DND-41 (cell line): ENCODE results near the gene NME7.

Experiments used
- ATAC-seq: fragments of 200-7000 bp; cut with Tn5 transposase; 3 replicates; pipeline ENCODE4 v1.9.1; 2021; ENCODE audit warnings: low read depth; ENCODE audit not compliant: insufficient read depth
- DNase-seq: peaks from one replicate; pipeline ENCODE4 v3.0.0-alpha.2; 2020
- H2AFZ ChIP-seq: 2 replicates; pipeline ENCODE4 v1.6.0; 2012; ENCODE audit warnings: low read depth, low read length
- H3K27ac ChIP-seq: 2 replicates; pipeline ENCODE4 v1.5.1; 2012; ENCODE audit warnings: low read length, inconsistent platforms
- H3K27me3 ChIP-seq: fragments of 200-600 bp; sonication (generic); 2 replicates; pipeline ENCODE4 v1.6.0; 2012; ENCODE audit warnings: low read length, mild to moderate bottlenecking, inconsistent platforms; ENCODE audit not compliant: insufficient read depth, poor library complexity
- H3K36me3 ChIP-seq: 2 replicates; pipeline ENCODE4 v1.5.1; 2012; ENCODE audit warnings: low read length, inconsistent platforms; ENCODE audit not compliant: insufficient read depth
- H3K4me1 ChIP-seq: 2 replicates; pipeline ENCODE4 v1.5.1; 2012; ENCODE audit warnings: mild to moderate bottlenecking, low read length; ENCODE audit not compliant: insufficient read depth
- H3K4me2 ChIP-seq: 2 replicates; pipeline ENCODE4 v1.6.0; 2012; ENCODE audit warnings: mild to moderate bottlenecking, moderate library complexity, low read length, inconsistent platforms; ENCODE audit not compliant: insufficient read depth
- H3K4me3 ChIP-seq, 2 experiments: fragments of 200-600 bp in 1 of 2; shearing (Covaris generic) in 1 of 2; 2 replicates each; pipeline ENCODE4 v1.5.1; 2012 to 2016; ENCODE audit warnings: inconsistent platforms in 2 of 2, low read length in 2 of 2, mild to moderate bottlenecking in 2 of 2, low read depth in 1 of 2, moderate library complexity in 1 of 2
- H3K79me2 ChIP-seq: 2 replicates; pipeline ENCODE4 v1.6.0; 2012; ENCODE audit warnings: low read length, inconsistent platforms; ENCODE audit not compliant: insufficient read depth
- H3K9ac ChIP-seq: 2 replicates; pipeline ENCODE4 v1.6.0; 2012; ENCODE audit warnings: low read depth, mild to moderate bottlenecking, inconsistent platforms, low read length, moderate library complexity
- H3K9me3 ChIP-seq: 2 replicates; pipeline ENCODE4 v1.5.1; 2012; ENCODE audit warnings: low read length, moderate library complexity, mild to moderate bottlenecking, inconsistent platforms; ENCODE audit not compliant: insufficient read depth, severe bottlenecking
- H4K20me1 ChIP-seq: 2 replicates; pipeline ENCODE4 v1.6.0; 2012; ENCODE audit warnings: low read length; ENCODE audit not compliant: insufficient read depth
- EZH2 ChIP-seq: IDR thresholded peaks from 3 replicates; pipeline ENCODE4 v1.6.1; 2012; ENCODE audit warnings: borderline replicate concordance, low read depth, mild to moderate bottlenecking, moderate library complexity, low read length, inconsistent platforms; ENCODE audit not compliant: severe bottlenecking
- TF ChIP-seq, protein P1 (sequence below): IDR thresholded peaks from 2 replicates; pipeline ENCODE4 v1.5.1; 2012; ENCODE audit warnings: borderline replicate concordance, low read length, moderate library complexity, mild to moderate bottlenecking; ENCODE audit not compliant: poor library complexity, severe bottlenecking; ENCODE audit errors: extremely low read depth

Gene NME7

DNA sequence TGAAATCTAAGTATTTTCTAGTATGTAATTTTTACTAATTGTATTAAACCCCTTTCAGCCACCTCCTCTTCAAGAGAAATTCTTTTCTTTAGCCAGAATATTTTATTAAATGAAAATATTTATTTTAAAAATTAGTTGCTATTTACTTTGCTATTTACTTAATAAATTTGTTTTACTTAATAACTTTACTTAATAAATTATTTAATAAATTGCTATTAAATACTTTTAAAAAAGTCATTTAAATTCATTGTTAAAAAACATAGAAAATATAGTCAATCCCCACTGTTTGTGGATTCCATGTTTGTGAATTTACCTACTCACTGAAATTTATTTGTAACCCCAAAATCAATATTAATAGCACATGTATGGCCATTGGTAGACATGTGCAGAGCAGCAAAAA, 155.5 kb downstream of the NME7 start:
- DNase-seq (no peak), ATAC-seq (no peak)
- Histone ChIP-seq H3K9me3 (peaks cover 8% of the 10 kb centered on the region), H3K79me2 (no peaks in the 10 kb centered on the region), H4K20me1 (no peaks in the 10 kb centered on the region), H3K4me1 (no peaks in the 10 kb centered on the region), H3K9ac (no peak overlapping the region), H3K27ac (no peak overlapping the region), H3K27me3 (no peaks in the 10 kb centered on the region), H3K4me2 (no peak overlapping the region), H3K4me3 (no peak overlapping the region), H3K36me3 (peaks cover 8% of the 10 kb centered on the region; the same call in 1 of the 2 replicates), H2AFZ (no peak overlapping the region)
- TF ChIP-seq, protein P1, sequence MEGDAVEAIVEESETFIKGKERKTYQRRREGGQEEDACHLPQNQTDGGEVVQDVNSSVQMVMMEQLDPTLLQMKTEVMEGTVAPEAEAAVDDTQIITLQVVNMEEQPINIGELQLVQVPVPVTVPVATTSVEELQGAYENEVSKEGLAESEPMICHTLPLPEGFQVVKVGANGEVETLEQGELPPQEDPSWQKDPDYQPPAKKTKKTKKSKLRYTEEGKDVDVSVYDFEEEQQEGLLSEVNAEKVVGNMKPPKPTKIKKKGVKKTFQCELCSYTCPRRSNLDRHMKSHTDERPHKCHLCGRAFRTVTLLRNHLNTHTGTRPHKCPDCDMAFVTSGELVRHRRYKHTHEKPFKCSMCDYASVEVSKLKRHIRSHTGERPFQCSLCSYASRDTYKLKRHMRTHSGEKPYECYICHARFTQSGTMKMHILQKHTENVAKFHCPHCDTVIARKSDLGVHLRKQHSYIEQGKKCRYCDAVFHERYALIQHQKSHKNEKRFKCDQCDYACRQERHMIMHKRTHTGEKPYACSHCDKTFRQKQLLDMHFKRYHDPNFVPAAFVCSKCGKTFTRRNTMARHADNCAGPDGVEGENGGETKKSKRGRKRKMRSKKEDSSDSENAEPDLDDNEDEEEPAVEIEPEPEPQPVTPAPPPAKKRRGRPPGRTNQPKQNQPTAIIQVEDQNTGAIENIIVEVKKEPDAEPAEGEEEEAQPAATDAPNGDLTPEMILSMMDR: no peak
- TF ChIP-seq EZH2: no peak

DNA sequence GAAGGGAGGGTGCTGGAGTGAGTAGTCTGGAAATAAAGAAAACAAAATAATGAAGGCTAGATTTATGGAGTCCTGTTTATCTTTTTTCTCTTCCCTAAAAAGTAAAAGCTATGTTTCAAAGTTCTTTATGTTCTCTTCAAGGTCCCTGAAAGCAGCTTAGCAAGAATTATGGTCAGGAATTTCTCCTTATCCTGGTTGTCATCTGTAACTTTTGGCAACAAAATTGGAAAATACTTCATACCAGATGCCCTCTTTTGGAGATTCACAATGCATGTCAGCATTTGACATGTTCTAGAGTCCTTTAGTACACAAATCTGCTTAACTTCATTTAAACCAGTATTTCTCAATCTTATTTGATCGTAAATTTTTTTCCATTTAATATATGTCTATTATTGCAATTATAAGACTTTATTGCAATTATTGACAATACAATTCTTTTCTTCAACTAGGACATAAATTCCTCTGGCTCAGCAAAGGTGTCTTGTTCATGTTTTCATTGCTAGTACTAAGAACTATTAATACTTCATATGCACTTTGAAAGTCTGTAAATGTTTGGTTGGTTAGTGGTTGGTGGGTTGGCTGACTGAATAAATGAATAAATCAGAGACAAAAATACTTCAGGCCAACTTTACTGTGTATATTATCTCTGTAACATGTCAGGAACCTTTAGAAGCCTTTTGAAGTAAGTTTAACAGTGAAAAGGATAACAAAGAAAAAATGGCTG, 159.6 kb downstream of the NME7 start:
- Histone ChIP-seq H4K20me1 (no peaks in the 10 kb centered on the region), H3K27ac (no peak overlapping the region), H3K9me3 (no peaks in the 10 kb centered on the region), H3K79me2 (no peaks in the 10 kb centered on the region), H3K4me2 (no peak overlapping the region), H3K36me3 (no peaks in the 10 kb centered on the region), H3K27me3 (no peaks in the 10 kb centered on the region), H3K4me1 (no peaks in the 10 kb centered on the region), H2AFZ (no peak overlapping the region), H3K9ac (no peak overlapping the region), H3K4me3 (no peak overlapping the region)
- DNase-seq: no peak
- ATAC-seq: no peak
- no peak for TF ChIP-seq EZH2

DNA sequence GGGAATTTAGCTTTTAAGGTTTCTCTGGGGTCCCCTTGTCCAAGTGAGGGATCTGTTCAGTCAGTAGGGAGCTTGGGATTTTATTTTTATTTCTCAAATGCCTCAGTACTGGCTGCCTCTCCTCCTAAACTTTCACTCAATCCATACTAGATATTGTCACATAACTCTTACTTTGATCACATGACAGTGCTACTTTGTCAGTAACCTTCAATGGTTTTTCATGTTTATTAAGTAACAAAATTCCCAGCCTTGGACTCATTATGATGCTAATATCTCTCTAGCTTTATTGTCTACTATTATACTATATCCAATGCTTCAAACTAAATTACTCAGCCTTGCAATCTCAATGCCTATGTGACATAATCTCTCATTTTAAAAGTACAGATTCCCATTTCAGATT, 163.4 kb downstream of the NME7 start:
- TF ChIP-seq, protein P1: no peak
- Histone ChIP-seq H3K9ac (no peak overlapping the region), H3K27me3 (no peaks in the 10 kb centered on the region), H3K79me2 (no peaks in the 10 kb centered on the region), H3K27ac (no peak overlapping the region), H4K20me1 (no peaks in the 10 kb centered on the region), H3K4me2 (no peak overlapping the region), H3K4me3 (no peak overlapping the region), H2AFZ (no peak overlapping the region), H3K36me3 (no peaks in the 10 kb centered on the region), H3K4me1 (no peaks in the 10 kb centered on the region), H3K9me3 (no peaks in the 10 kb centered on the region)
- no peak for ATAC-seq
- no peak for DNase-seq

DNA sequence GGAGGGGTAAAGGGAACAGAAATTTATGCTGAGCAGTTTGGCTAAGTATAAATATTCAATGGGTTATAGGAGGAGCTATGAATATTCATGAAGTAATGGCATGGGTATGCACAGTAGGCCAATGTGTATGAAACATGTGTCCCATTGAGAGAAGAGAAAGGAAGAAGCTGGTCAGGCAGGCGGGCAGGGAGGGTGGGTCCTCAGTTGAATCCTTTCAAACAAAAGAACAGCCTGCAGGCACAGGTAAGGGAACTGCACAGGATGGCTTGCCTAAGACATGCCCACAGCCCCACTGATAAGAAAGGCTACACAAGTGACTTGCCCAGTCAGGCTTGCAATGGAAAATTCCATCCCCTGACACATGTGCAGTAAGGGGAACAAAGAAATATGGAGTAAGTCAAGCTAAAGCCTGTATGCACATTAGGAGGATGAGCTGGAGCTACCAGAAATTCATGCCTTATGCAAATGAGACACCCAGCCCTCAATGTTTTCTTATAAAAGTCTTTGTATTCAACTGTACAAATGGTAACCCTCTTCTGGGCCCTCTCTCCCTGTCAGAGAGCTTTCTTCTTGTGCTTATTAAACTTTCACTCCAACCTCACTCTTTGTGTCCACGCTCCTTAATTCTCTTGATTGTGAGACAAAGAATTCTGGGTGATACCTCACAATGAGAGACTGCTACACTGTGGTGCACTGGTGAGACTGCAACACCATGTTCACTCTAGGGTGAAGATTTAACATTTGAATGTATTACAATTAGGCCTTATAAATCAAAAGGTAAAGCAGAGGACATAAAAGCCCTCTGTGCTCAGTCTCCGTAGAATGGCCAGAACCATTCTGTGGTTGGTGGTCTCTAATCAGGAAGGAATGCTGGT, 164.6 kb downstream of the NME7 start:
- no peaks in the 10 kb centered on the region for H4K20me1 ChIP-seq

More for the DNA sequence above, 164.6 kb downstream of the NME7 start:
- ATAC-seq (no peak), DNase-seq (no peak)
- no peaks in the 10 kb centered on the region for H3K4me1 ChIP-seq
- no peak overlapping the region for H2AFZ ChIP-seq
- H3K79me2 ChIP-seq: no peaks in the 10 kb centered on the region
- no peak overlapping the region for H3K4me2 ChIP-seq
- TF ChIP-seq, protein P1: no peak
- TF ChIP-seq EZH2: no peak
- H3K9me3 ChIP-seq: no peaks in the 10 kb centered on the region
- H3K36me3 ChIP-seq: no peaks in the 10 kb centered on the region
- H3K27me3 ChIP-seq: no peaks in the 10 kb centered on the region
- H3K9ac ChIP-seq: no peak overlapping the region
- H3K27ac ChIP-seq: no peak overlapping the region
- H3K4me3 ChIP-seq: no peak overlapping the region
